Measurements from ENCODE around the gene GGA2.
"Not testable (repeated sequence)": the region's sequence is repeated elsewhere in the genome, so short reads cannot be mapped to it uniquely, and the experiment has no call there.

Gene GGA2

DNA sequence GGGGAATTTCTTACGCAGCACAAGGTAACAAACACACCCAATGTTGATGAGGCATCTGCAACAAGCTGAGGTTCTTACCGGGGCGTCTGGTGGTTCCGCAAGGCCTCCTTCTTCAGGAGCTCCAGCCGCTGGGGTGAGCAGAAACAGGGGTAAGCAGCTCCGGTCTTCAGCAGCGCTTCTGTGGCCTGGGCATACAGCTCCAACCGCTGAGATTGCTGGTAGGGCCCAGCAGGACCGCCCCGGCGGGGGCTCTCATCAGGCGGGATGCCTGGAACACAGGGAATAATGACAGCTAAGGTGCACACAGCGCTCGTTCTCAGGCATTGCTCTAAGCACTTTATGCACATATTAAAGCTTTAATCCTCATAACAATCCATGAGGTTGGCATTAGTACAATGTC, 34.1 kb upstream of the GGA2 start:
- no peak for DNase-seq (ENCODE audit: low spot score)
- TF ChIP-seq, protein P1, sequence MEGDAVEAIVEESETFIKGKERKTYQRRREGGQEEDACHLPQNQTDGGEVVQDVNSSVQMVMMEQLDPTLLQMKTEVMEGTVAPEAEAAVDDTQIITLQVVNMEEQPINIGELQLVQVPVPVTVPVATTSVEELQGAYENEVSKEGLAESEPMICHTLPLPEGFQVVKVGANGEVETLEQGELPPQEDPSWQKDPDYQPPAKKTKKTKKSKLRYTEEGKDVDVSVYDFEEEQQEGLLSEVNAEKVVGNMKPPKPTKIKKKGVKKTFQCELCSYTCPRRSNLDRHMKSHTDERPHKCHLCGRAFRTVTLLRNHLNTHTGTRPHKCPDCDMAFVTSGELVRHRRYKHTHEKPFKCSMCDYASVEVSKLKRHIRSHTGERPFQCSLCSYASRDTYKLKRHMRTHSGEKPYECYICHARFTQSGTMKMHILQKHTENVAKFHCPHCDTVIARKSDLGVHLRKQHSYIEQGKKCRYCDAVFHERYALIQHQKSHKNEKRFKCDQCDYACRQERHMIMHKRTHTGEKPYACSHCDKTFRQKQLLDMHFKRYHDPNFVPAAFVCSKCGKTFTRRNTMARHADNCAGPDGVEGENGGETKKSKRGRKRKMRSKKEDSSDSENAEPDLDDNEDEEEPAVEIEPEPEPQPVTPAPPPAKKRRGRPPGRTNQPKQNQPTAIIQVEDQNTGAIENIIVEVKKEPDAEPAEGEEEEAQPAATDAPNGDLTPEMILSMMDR (IDR thresholded peaks at IDR 0.05; ENCODE audit: extremely low read depth, missing control alignments) = no peak

- DNase-seq (ENCODE audit: low spot score) = not testable (repeated sequence)
These were observed 30.5 kb upstream of the GGA2 start for GRCh38 chr16:23540817-23541178.

DNA sequence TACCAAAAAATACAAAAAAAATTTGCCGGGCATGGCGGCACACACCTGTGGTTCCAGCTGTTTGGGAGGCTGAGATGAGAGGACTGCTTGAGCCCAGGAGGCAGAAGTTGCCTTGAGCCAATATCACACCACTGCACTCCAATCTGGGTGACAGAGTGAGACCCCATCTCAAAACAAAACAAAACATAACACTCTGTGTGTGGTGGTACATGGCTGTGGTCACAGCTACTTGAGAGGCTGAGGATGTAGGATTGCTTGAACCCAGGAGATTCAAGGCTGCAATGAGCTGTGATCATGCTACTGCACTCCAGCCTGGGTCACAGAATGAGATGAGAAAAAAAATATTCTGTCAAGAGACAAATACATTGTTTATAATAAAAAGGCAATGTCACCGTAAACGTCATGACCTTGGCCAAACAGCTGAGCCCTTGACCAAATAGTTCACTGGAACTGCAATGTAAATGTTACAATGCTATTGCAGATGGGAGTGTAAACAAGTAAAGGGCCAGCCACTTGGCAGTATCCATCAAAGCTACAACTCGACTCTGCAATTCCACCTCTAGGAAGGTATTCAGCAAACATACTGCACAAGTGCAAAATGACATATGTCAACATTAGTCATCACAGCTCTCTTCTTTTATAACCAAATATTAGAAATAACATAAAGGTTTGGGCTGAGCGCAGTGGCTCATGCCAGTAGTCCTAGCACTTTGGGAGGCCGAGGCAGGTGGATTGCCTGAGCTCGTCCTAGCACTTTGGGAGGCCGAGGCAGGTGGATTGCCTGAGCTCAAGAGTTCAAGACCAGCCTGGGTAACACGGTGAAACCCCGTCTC, 29.9 kb upstream of the GGA2 start:
- DNase-seq (ENCODE audit: low spot score) = no peak
- TF ChIP-seq, protein P1 (IDR thresholded peaks at IDR 0.05; ENCODE audit: extremely low read depth, missing control alignments) = no peak

- TF ChIP-seq, protein P1 (IDR thresholded peaks at IDR 0.05; ENCODE audit: extremely low read depth, missing control alignments) = no peak
- DNase-seq (ENCODE audit: low spot score) = no peak
These were observed 28.6 kb upstream of the GGA2 start for GRCh38 chr16:23538919-23539278.

GRCh38 chr16:23537390-23537789, 27.1 kb upstream of the GGA2 start:
- no peak for DNase-seq (ENCODE audit: low spot score)
- TF ChIP-seq, protein P1 (IDR thresholded peaks at IDR 0.05; ENCODE audit: extremely low read depth, missing control alignments) = no peak

GRCh38 chr16:23535901-23536300, 25.6 kb upstream of the GGA2 start:
- DNase-seq (ENCODE audit: low spot score) = no peak

DNA sequence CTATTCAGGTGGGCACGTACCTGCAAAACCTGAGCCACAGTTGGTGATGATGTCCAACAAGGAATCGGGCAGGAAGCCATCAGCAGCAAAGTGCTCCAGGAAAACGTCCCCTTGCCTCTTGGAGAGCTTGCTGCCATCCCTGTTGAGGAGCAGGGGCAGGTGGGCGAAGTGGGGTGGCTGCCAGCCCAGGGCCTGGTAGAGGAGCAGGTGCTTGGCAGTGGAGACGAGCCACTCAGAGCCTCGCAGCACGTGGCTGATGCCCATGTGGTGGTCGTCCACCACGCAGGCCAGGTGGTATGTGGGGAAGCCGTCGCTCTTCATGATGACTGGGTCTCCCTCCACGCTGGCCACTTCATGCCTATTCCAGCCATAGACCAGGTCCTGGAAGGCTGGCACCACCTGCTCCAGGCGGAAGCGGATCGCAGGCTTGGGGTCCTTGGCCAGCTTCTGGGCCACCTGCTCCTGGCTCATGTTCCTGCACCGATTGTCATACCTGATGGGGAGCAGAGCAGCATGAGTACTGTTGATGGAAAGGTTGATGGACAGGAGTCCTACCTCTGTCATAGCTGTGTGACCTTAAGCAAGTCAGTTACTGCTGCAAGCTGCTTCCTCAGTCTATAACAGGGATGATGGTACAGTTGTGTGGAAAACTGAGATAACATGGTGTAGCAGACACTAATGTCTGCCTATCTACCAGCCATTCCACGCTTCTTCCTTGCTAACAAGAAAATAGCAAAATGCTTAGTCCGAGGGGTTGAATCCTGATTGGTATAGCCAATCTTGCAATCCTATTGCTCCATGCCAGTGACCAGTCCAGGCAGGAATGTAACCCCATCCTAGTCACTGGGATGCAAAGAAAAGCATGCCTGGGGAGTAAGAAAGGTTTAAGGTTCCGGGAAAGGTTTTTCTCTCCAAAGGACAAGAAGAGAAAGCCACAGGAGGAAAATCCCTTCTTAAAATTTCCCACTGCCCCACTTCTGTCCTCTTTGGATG, 24.9 kb upstream of the GGA2 start:
- no peak for DNase-seq (ENCODE audit: low spot score)
- TF ChIP-seq, protein P1 (IDR thresholded peaks at IDR 0.05; ENCODE audit: extremely low read depth, missing control alignments) = no peak

More at GRCh38 chr16:23535901-23536300, 25.6 kb upstream of the GGA2 start:
- TF ChIP-seq, protein P1 (IDR thresholded peaks at IDR 0.05; ENCODE audit: extremely low read depth, missing control alignments) = no peak

Measured in GM20000 (cell line).